H1 (cell line): Measurements from ENCODE around the gene KAZALD1. TPM values are rescaled to one million over a fixed set of nuclear protein-coding genes. Genes with fewer than 3 reads are reported as not detected.

ENCODE experiments used
- CBX5 ChIP-seq: fragments of 300-800, 300-1000 bp; sonication (generic); IDR thresholded peaks from 2 replicates; pipeline ENCODE4 v1.7.1; 2016; ENCODE audit warnings: antibody characterized with exemption, low read length, low read depth
- CBX8 ChIP-seq: fragments of 300-800, 300-1000 bp; sonication (generic); IDR thresholded peaks from 2 replicates; pipeline ENCODE4 v1.7.1; 2016; ENCODE audit warnings: low read depth, low read length, borderline replicate concordance
- CEBPB ChIP-seq: IDR thresholded peaks from 2 replicates; pipeline ENCODE4 v1.6.1; 2012; ENCODE audit warnings: low read depth, low read length
- CHD2 ChIP-seq: IDR thresholded peaks from 2 replicates; pipeline ENCODE4 v1.6.1; 2012; ENCODE audit warnings: low read length, improper control_type of control experiment
- CTBP2 ChIP-seq: IDR thresholded peaks from 2 replicates; pipeline ENCODE4 v1.7.0; 2011; ENCODE audit warnings: borderline replicate concordance, mild to moderate bottlenecking, moderate library complexity, mixed read lengths, low read length; ENCODE audit not compliant: insufficient read depth, insufficient read length
- E2F6 ChIP-seq: IDR thresholded peaks from 2 replicates; pipeline ENCODE4 v1.6.1; 2012; ENCODE audit warnings: inconsistent platforms
- EGR1 ChIP-seq: IDR thresholded peaks from 2 replicates; pipeline ENCODE4 v1.6.1; 2011; ENCODE audit warnings: low read depth, low read length, borderline replicate concordance
- EP300 ChIP-seq, 2 experiments: IDR thresholded peaks; 1 replicate in 1 of 2; 2 replicates in 1 of 2; pipeline ENCODE4 v1.6.1; 2011 to 2012; ENCODE audit warnings: low read depth in 2 of 2, low read length in 2 of 2, mild to moderate bottlenecking in 2 of 2, borderline replicate concordance in 1 of 2, inconsistent platforms in 1 of 2, moderate library complexity in 1 of 2
- EZH2 ChIP-seq: fragments of 200-600 bp; sonication (generic); IDR thresholded peaks from 2 replicates; pipeline ENCODE4 v1.7.1; 2012; ENCODE audit warnings: low read depth, mild to moderate bottlenecking, moderate library complexity, low read length, inconsistent platforms; ENCODE audit not compliant: severe bottlenecking
- FOSL1 ChIP-seq: IDR thresholded peaks from 2 replicates; pipeline ENCODE4 v1.6.1; 2011; ENCODE audit warnings: mild to moderate bottlenecking, low read depth, low read length, moderate library complexity; ENCODE audit not compliant: insufficient read depth
- GTF2F1 ChIP-seq: IDR thresholded peaks from 2 replicates; pipeline ENCODE4 v1.6.1; 2012; ENCODE audit warnings: low read depth, low read length, improper control_type of control experiment, borderline replicate concordance
- KDM5A ChIP-seq: fragments of 200-600 bp; IDR thresholded peaks from 2 replicates; pipeline ENCODE4 v1.7.1; 2012; ENCODE audit warnings: mild to moderate bottlenecking, low read length, inconsistent platforms, mixed read lengths
- MAFK ChIP-seq: IDR thresholded peaks from 2 replicates; pipeline ENCODE4 v1.6.1; 2012; ENCODE audit warnings: low read depth, mild to moderate bottlenecking, improper control_type of control experiment, low read length
- NANOG ChIP-seq: IDR thresholded peaks from 2 replicates; pipeline ENCODE4 v1.6.1; 2011; ENCODE audit warnings: low read length, low read depth, mild to moderate bottlenecking, inconsistent platforms; ENCODE audit not compliant: insufficient read depth, poor library complexity, severe bottlenecking
- POLR2AphosphoS5 ChIP-seq: IDR thresholded peaks from 2 replicates; pipeline ENCODE4 v1.6.1; 2011; ENCODE audit warnings: low read depth, low read length
- RNF2 ChIP-seq: fragments of 200-900, 300-1000 bp; sonication (generic); IDR thresholded peaks from 2 replicates; pipeline ENCODE4 v1.7.1; 2016; ENCODE audit warnings: borderline replicate concordance, low read depth, mild to moderate bottlenecking, antibody characterized with exemption, low read length; ENCODE audit not compliant: poor library complexity, severe bottlenecking; ENCODE audit errors: missing control alignments
- SIN3A ChIP-seq, 2 experiments: IDR thresholded peaks in 1 of 2; conservative IDR thresholded peaks in 1 of 2; 2 replicates each; pipeline ENCODE4 v1.6.1; 2011 to 2012; ENCODE audit warnings: low read length in 2 of 2, improper control_type of control experiment in 1 of 2, low read depth in 1 of 2, mild to moderate bottlenecking in 1 of 2
- SP1 ChIP-seq: IDR thresholded peaks from 2 replicates; pipeline ENCODE4 v1.6.1; 2011; ENCODE audit warnings: low read depth, low read length
- SRF ChIP-seq: IDR thresholded peaks from 2 replicates; pipeline ENCODE4 v1.6.1; 2011; ENCODE audit warnings: mild to moderate bottlenecking, low read depth, low read length, moderate library complexity
- SUZ12 ChIP-seq: fragments of 200-600 bp; sonication (generic); IDR thresholded peaks from 2 replicates; pipeline ENCODE4 v1.6.1; 2012; ENCODE audit warnings: mild to moderate bottlenecking, inconsistent platforms, low read length, moderate library complexity, mixed read lengths
- TAF1 ChIP-seq: IDR thresholded peaks from 2 replicates; pipeline ENCODE4 v1.6.1; 2011; ENCODE audit warnings: mild to moderate bottlenecking, low read depth, low read length
- TCF12 ChIP-seq: IDR thresholded peaks from 2 replicates; pipeline ENCODE4 v1.6.1; 2011; ENCODE audit warnings: low read depth, mild to moderate bottlenecking, low read length
- YY1 ChIP-seq: IDR thresholded peaks from 2 replicates; pipeline ENCODE4 v1.6.1; 2011; ENCODE audit warnings: low read depth, mild to moderate bottlenecking, low read length
- polyA plus RNA-seq, 7 experiments: library from polyadenylated mRNA; depleted of rRNA in 3 of 7; stranded (reverse) in 5 of 7; unstranded in 2 of 7; fragments of >200 nt in 5 of 7; fragments of 200-250 nt in 2 of 7; gene quantifications; 1 replicate in 5 of 7; 2 replicates in 1 of 7; 4 replicates in 1 of 7; pipeline versions ENCODE4 v1.2.1 to v1.2.3, GENCODE V29; 2011 to 2013; ENCODE audit warnings: missing spikeins in 2 of 7, mixed read lengths in 2 of 7
- total RNA-seq: library from RNA; stranded (reverse); fragmentation: NEBNext Ultra II Directional; extraction: Animal tissue kit (Norgen Biotek cat#: 25700); gene quantifications from 2 replicates; pipeline ENCODE4 v1.2.1, GENCODE V29; 2021

KAZALD1 gene
- total and polyA plus RNA-seq, 2 of the 8 experiments (the other 6 are each of a cell fraction or from before 2014, with no cell fraction given): 0.65 to 1.9 TPM

GRCh38 chr10:101095550-101096213 is 33.9 kb downstream of the KAZALD1 start (continued):
- TF ChIP-seq E2F6 (0 out of 2 replicates have a peak, but pooled peaks have one; percentile 49), NANOG (no peak), FOSL1 (no peak), SUZ12 (no peak), EGR1 (0 out of 2 replicates have a peak, but pooled peaks have one; percentile 16), YY1 (peak; percentile 67; the same call in 1 of the 2 replicates), CHD2 (no peak), SRF (0 out of 2 replicates have a peak, but pooled peaks have one; percentile 11), CBX5 (no peak), TAF1 (no peak), SIN3A (conservative IDR thresholded peaks at IDR 0.05 in 1 of 2, IDR thresholded peaks at IDR 0.05 in 1 of 2; ENCODE audit: low read depth in 1 of 2, low read length in 2 of 2) (no peak), EP300 (IDR thresholded peaks at IDR 0.05; ENCODE audit: borderline replicate concordance in 1 of 2, low read depth in 2 of 2, low read length in 2 of 2) (no peak), CTBP2 (peak; percentile 45), KDM5A (no peak), CBX8 (no peak), SP1 (peak; percentile 67; the same call in 1 of the 2 replicates), RNF2 (no peak), EZH2 (no peak), CEBPB (no peak), POLR2AphosphoS5 (no peak), MAFK (no peak), TCF12 (no peak), GTF2F1 (no peak)
